NB4 (cell line): ENCODE data around the gene SYT3.
A peak's percentile ranks its signal among the peaks of the same experiment; 100 is the strongest.

ENCODE experiments used
- DNase-seq: peaks from one replicate; pipeline ENCODE4 v3.0.0; 2010; ENCODE audit warnings: low read depth
- H3K4me3 ChIP-seq: one replicate; pipeline ENCODE4 v1.5.1; 2011; ENCODE audit warnings: mild to moderate bottlenecking, low read depth, low read length, moderate library complexity
- MAX ChIP-seq: IDR thresholded peaks from 2 replicates; pipeline ENCODE4 v1.6.1; 2011; ENCODE audit warnings: low read depth, low read length
- MYC ChIP-seq: IDR thresholded peaks from 2 replicates; pipeline ENCODE4 v1.6.1; 2011; ENCODE audit warnings: low read depth, low read length
- POLR2A ChIP-seq: IDR thresholded peaks from 2 replicates; pipeline ENCODE4 v1.6.1; 2011; ENCODE audit warnings: mild to moderate bottlenecking; ENCODE audit not compliant: insufficient read length; ENCODE audit errors: extremely low read depth
- TF ChIP-seq, protein P1 (sequence below): IDR thresholded peaks from one replicate; pipeline ENCODE4 v1.5.1; 2012; ENCODE audit warnings: low read depth, low read length

SYT3 gene

DNA sequence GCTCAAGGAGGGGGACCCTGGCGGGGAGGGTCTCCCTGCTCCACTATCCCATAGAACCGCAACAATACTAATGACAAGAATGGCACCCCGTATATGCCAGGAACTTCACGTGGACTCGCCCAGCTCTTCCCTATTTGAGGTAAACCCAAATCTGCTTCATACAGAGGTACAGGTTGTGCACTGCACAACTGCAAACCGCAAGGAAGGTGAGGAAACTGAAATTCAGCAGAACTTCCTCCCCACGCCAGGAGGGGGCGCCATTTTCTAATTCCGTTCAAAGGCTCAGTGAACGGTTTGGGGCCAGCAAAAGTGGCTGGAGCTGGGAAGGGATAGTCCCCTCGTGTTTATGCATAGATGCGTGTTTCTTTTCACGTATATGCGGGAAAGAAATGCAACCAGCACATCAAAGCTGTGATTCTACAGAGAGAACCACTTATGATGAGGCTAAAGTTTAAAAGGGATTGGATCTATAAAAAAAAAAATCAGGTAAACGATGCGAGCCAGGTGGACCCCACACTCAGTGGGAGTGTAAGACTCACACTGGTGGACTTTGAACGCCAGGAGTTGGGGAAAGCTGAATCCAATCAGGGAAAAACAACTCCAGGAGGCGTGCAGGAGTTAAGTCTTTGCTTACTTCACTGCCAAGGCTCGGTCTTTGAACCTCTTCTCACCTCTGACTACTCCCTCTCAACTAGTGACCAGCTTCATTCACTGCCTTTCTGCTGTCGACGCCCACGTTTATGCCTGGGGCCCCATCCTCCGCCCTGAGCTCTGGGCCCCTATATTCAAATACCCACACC is 29.8 kb upstream of the SYT3 start:
- TF ChIP-seq, protein P1, sequence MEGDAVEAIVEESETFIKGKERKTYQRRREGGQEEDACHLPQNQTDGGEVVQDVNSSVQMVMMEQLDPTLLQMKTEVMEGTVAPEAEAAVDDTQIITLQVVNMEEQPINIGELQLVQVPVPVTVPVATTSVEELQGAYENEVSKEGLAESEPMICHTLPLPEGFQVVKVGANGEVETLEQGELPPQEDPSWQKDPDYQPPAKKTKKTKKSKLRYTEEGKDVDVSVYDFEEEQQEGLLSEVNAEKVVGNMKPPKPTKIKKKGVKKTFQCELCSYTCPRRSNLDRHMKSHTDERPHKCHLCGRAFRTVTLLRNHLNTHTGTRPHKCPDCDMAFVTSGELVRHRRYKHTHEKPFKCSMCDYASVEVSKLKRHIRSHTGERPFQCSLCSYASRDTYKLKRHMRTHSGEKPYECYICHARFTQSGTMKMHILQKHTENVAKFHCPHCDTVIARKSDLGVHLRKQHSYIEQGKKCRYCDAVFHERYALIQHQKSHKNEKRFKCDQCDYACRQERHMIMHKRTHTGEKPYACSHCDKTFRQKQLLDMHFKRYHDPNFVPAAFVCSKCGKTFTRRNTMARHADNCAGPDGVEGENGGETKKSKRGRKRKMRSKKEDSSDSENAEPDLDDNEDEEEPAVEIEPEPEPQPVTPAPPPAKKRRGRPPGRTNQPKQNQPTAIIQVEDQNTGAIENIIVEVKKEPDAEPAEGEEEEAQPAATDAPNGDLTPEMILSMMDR, result peak; percentile 73
- TF ChIP-seq MYC, result no peak
- DNase-seq, result peak; percentile 51

DNA sequence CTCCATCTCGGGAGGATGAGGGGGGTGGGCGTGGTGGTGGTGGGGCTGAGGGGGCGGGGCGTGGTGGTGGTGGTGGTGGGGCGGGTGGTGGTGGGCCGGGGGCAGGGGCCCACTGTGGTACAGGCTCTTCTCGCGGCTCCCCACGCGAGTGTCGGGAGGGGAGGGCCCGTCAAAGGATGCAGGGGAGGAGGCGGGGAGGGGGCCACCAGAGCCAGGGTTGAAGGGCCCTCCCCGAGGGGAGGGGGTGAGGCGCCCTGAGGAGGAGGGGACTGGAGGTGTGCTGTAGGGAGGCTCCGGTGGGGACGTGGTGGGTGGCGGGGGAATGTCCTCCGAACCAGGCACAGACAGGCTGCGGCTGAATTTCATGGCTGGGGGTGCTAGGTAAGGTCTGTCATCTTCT is 29.2 kb upstream of the SYT3 start:
- TF ChIP-seq, protein P1, result no peak
- TF ChIP-seq MAX (no peak), MYC (no peak), POLR2A (no peak)
- no peak for DNase-seq
- no peak overlapping the region for H3K4me3 ChIP-seq

More for the DNA sequence above, 29.8 kb upstream of the SYT3 start:
- no peak overlapping the region for H3K4me3 ChIP-seq

DNA sequence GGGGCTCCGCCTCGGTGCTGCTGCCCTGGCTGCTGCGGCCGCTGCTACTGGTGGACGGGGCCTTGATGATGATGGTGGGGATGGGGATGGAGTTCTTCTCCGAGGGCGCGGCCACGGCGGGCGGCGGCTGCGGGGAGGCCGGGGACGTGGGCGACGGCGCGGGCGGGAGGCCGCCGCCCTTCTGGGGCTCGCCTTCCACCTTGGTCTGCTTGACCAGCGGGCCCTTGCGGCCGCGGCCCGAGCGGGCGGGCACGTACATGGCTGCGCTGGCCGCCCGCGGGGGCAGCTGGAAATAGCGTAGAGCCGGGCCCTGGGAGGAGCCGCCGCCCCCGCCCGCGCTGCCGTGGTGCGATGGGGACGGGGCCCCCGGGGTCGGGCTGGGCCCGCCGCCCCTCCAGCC is 28.7 kb upstream of the SYT3 start:
- DNase-seq, result no peak
- no peak overlapping the region for H3K4me3 ChIP-seq
- no peak for TF ChIP-seq MYC
- TF ChIP-seq, protein P1, result no peak
- no peak for TF ChIP-seq MAX
- TF ChIP-seq POLR2A, result no peak

DNA sequence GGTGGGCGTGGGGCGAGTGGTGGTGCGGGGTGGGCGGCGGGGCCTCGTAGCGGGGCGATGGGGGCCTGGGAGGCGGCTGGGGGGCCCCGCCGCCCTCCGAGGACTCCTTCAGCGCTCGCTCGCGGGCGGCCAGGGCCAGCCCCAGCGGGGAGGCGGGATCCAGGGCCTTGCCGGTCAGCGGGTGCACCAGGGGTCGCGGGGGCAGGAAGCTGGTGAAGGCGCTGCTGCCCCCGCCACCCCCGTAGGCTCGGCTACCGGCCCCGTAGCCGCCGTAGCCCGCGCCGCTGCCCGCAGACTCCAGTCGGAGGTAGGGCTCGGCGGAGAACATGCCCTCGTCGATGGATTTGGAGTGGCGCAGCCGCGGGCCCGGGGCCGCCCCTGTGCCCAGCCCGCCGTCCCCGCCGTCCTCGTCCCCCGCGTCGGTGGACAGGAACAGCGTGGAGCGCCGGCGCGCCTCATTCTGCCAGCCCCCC is 28.1 kb upstream of the SYT3 start:
- no peak for DNase-seq
- TF ChIP-seq POLR2A (no peak), MAX (no peak), MYC (no peak)
- TF ChIP-seq, protein P1, result no peak
- no peak overlapping the region for H3K4me3 ChIP-seq

- no peak overlapping the region for H3K4me3 ChIP-seq
- DNase-seq, result no peak
- no peak for TF ChIP-seq POLR2A
- no peak for TF ChIP-seq MAX
- no peak for TF ChIP-seq MYC
- TF ChIP-seq, protein P1, result no peak
Observed at GRCh38 chr19:50667177-50667758, 27.6 kb upstream of the SYT3 start.
